LNCaP clone FGC (cell line): ENCODE measurements around the gene MCTP2.

Source experiments
- DNase-seq: peaks from one replicate; pipeline ENCODE4 v3.0.0-alpha.2; 2011; ENCODE audit warnings: low read depth
- H3K4me3 ChIP-seq: 2 replicates; pipeline ENCODE4 v1.5.1; 2011; ENCODE audit warnings: mild to moderate bottlenecking, low read depth, low read length, control low read depth
- CTCF ChIP-seq: IDR thresholded peaks from 2 replicates; pipeline ENCODE4 v1.5.1; 2012; ENCODE audit warnings: mild to moderate bottlenecking; ENCODE audit not compliant: control insufficient read depth, insufficient read depth; ENCODE audit errors: extremely low read depth

MCTP2 gene

DNA sequence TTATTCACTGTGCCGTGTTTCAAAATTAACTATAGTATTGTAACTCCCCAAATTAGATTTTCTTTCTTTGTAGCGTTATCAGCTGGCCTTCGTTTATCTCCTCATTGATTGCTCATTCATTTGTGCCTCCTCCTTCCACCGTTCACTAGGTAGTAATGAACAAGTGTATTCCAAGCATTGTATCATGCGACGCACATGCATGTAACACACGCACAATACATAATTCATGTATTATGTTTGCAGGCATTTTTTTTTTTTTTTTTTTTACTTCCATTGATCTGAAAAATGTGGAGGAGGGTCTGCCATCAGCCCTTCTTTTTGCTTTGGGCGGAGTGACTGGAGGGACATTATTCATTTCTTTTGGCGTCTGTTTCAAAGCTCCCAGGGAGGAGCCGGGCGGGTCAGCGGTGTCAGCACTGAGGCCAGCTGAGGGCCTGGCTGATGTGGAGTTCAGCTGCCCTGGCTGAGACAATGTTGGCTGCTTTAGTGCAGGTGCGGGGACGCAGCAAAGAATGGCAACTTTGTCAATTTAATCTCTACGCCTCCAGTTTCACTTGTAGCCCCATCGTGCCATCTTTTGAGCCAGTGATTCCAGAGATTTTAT is 107.0 kb downstream of the MCTP2 start:
- TF ChIP-seq CTCF = no peak
- no peak for DNase-seq
- H3K4me3 ChIP-seq = no peak overlapping the region

DNA sequence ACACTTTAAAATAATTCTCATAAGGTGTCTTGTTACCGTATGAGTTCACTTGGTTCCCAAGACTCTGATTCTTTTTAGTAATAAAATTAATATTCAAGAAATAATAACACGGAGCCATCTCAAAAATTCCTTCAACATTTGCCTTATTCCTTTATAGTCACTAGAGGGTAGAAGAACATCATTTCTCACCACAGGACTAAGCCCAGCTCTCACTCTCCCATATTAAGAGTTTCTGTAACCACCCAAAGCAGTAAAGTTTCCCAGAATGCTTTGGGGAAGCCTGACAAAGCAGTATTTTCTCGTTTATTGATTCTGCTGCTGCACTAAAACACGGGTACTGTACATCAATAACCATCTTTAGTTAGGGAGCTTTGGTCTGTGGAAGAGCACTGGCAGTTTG is 114.9 kb downstream of the MCTP2 start:
- TF ChIP-seq CTCF = no peak
- no peak overlapping the region for H3K4me3 ChIP-seq
- DNase-seq = no peak

DNA sequence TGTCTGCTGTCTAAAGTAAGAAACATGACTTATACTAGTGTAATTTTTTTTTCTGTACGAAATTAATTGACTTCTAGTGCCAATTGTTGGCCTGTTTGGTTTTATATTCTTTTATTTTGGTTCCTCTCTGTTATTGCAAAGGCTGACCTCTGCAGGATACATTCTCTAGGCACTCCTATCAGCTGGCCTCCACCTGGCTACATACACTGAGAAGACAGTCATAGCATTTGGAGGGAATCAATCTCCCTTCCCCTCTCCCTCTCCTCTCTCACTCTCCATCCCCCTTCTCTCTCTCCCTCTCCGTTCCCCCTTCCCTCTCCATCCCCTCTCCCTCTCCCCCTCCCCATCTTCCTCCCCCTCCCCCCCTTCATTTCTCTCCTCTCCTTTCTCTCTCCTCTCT is 116.7 kb downstream of the MCTP2 start:
- H3K4me3 ChIP-seq = no peak overlapping the region
- no peak for TF ChIP-seq CTCF
- no peak for DNase-seq

DNA sequence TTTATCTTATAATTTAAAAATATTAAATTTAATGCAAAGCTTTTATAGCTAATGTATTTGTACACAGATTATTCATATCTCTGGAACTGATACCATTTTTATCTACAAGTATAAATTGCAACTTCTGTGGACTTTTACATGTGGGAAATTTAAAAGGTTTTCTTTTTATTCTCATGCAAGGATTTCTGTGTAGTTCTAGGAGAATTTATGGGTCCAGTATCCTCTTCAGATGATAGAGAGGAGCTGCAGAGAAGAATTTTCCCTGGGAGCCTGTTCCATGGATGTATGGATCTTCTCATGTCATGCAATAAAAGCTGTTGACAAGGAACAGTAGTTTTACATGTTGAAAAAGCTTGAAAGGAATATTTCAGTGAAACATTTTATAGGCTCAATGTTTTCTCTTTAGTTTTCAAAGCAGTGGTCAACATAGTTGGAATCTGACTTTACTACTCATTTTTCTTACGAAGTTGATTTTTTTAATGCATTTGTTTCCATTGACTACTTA is 119.7 kb downstream of the MCTP2 start:
- no peak for DNase-seq
- TF ChIP-seq CTCF = no peak
- H3K4me3 ChIP-seq = no peak overlapping the region

- TF ChIP-seq CTCF = no peak
- no peak overlapping the region for H3K4me3 ChIP-seq
- DNase-seq = no peak
Measured at GRCh38 chr15:94352636-94353487, 121.5 kb downstream of the MCTP2 start.

- H3K4me3 ChIP-seq = no peak overlapping the region
- TF ChIP-seq CTCF = no peak
- no peak for DNase-seq
Measured at GRCh38 chr15:94353488-94353820, 122.1 kb downstream of the MCTP2 start.
